ENCODE data around the gene KCNJ16.

Gene KCNJ16

GRCh38 chr17:70091696-70092095 is 16.7 kb downstream of the KCNJ16 start:
- no peak for DNase-seq (ENCODE audit: extremely low read depth, insufficient read length)
- Histone ChIP-seq H3K27me3 (replicated peaks; ENCODE audit: control insufficient read depth, insufficient read depth, low read length) (no peaks in the 10 kb centered on the region), H3K36me3 (ENCODE audit: control insufficient read depth, insufficient read depth, low read length) (no peaks in the 10 kb centered on the region), H3K4me3 (replicated peaks; ENCODE audit: low read depth, low read length) (no peak overlapping the region)
- no peak for TF ChIP-seq CTCF (IDR thresholded peaks at IDR 0.05; ENCODE audit: insufficient read depth, low read length, poor library complexity, severe bottlenecking)

- Histone ChIP-seq H3K4me3 (replicated peaks; ENCODE audit: low read depth, low read length) (no peak overlapping the region), H3K27me3 (replicated peaks; ENCODE audit: control insufficient read depth, insufficient read depth, low read length) (no peaks in the 10 kb centered on the region), H3K36me3 (ENCODE audit: control insufficient read depth, insufficient read depth, low read length) (no peaks in the 10 kb centered on the region)
- TF ChIP-seq CTCF (IDR thresholded peaks at IDR 0.05; ENCODE audit: insufficient read depth, low read length, poor library complexity, severe bottlenecking): no peak
- no peak for DNase-seq (ENCODE audit: extremely low read depth, insufficient read length)
Observed at GRCh38 chr17:70093163-70093562, 18.1 kb downstream of the KCNJ16 start.

GRCh38 chr17:70095455-70095854 is 20.4 kb downstream of the KCNJ16 start:
- Histone ChIP-seq H3K4me3 (replicated peaks; ENCODE audit: low read depth, low read length) (no peak overlapping the region), H3K36me3 (ENCODE audit: control insufficient read depth, insufficient read depth, low read length) (no peaks in the 10 kb centered on the region), H3K27me3 (replicated peaks; ENCODE audit: control insufficient read depth, insufficient read depth, low read length) (no peaks in the 10 kb centered on the region)
- no peak for TF ChIP-seq CTCF (IDR thresholded peaks at IDR 0.05; ENCODE audit: insufficient read depth, low read length, poor library complexity, severe bottlenecking)
- no peak for DNase-seq (ENCODE audit: extremely low read depth, insufficient read length)

GRCh38 chr17:70096861-70097260 is 21.8 kb downstream of the KCNJ16 start:
- Histone ChIP-seq H3K36me3 (ENCODE audit: control insufficient read depth, insufficient read depth, low read length) (no peaks in the 10 kb centered on the region), H3K4me3 (replicated peaks; ENCODE audit: low read depth, low read length) (no peak overlapping the region), H3K27me3 (replicated peaks; ENCODE audit: control insufficient read depth, insufficient read depth, low read length) (no peaks in the 10 kb centered on the region)
- DNase-seq (ENCODE audit: extremely low read depth, insufficient read length): no peak
- TF ChIP-seq CTCF (IDR thresholded peaks at IDR 0.05; ENCODE audit: insufficient read depth, low read length, poor library complexity, severe bottlenecking): no peak

- no peak for TF ChIP-seq CTCF (IDR thresholded peaks at IDR 0.05; ENCODE audit: insufficient read depth, low read length, poor library complexity, severe bottlenecking)
- H3K36me3 ChIP-seq (ENCODE audit: control insufficient read depth, insufficient read depth, low read length): no peaks in the 10 kb centered on the region
- no peaks in the 10 kb centered on the region for H3K27me3 ChIP-seq (replicated peaks; ENCODE audit: control insufficient read depth, insufficient read depth, low read length)
- H3K4me3 ChIP-seq (replicated peaks; ENCODE audit: low read depth, low read length): no peak overlapping the region
- no peak for DNase-seq (ENCODE audit: extremely low read depth, insufficient read length)
Observed at GRCh38 chr17:70098030-70098429, 23.0 kb downstream of the KCNJ16 start.

- DNase-seq (ENCODE audit: extremely low read depth, insufficient read length): no peak
- H3K27me3 ChIP-seq (replicated peaks; ENCODE audit: control insufficient read depth, insufficient read depth, low read length): no peaks in the 10 kb centered on the region
- no peaks in the 10 kb centered on the region for H3K36me3 ChIP-seq (ENCODE audit: control insufficient read depth, insufficient read depth, low read length)
- H3K4me3 ChIP-seq (replicated peaks; ENCODE audit: low read depth, low read length): no peak overlapping the region
- TF ChIP-seq CTCF (IDR thresholded peaks at IDR 0.05; ENCODE audit: insufficient read depth, low read length, poor library complexity, severe bottlenecking): no peak
Observed at GRCh38 chr17:70099294-70099693, 24.3 kb downstream of the KCNJ16 start.

Measured in GM06990 (cell line).